ENCODE measurements around the gene TRAPPC8. TPM values are rescaled to one million over a fixed set of nuclear protein-coding genes. Genes with fewer than 3 reads are reported as not detected.

The TRAPPC8 gene
- polyA plus RNA-seq, 1 experiment: 30.9 TPM

- Histone ChIP-seq H3K4me3 (ENCODE audit: low read depth, low read length) (no peak overlapping the region), H3K36me3 (ENCODE audit: control insufficient read depth, insufficient read depth, low read length) (peaks cover 3% of the 10 kb centered on the region), H3K27me3 (ENCODE audit: control insufficient read depth, insufficient read depth, low read length) (no peaks in the 10 kb centered on the region)
- no peak for TF ChIP-seq CTCF (IDR thresholded peaks at IDR 0.05; ENCODE audit: insufficient read depth, low read depth, low read length)
- no peak for DNase-seq (ENCODE audit: low read depth)
- CTCF ChIA-PET: no interaction called here
- POLR2A ChIA-PET: no interaction called here
Observed at GRCh38 chr18:31876707-31877106, 66.2 kb downstream of the TRAPPC8 start.

GRCh38 chr18:31875301-31875700, 67.6 kb downstream of the TRAPPC8 start:
- DNase-seq (ENCODE audit: low read depth): no peak
- CTCF ChIA-PET: no interaction called here
- Histone ChIP-seq H3K36me3 (ENCODE audit: control insufficient read depth, insufficient read depth, low read length) (peaks cover 3% of the 10 kb centered on the region), H3K4me3 (ENCODE audit: low read depth, low read length) (no peak overlapping the region), H3K27me3 (ENCODE audit: control insufficient read depth, insufficient read depth, low read length) (no peaks in the 10 kb centered on the region)
- POLR2A ChIA-PET: no interaction called here
- TF ChIP-seq CTCF (IDR thresholded peaks at IDR 0.05; ENCODE audit: insufficient read depth, low read depth, low read length): no peak

GRCh38 chr18:31863103-31863502, 79.8 kb downstream of the TRAPPC8 start:
- H3K4me3 ChIP-seq (ENCODE audit: low read depth, low read length): no peak overlapping the region
- no peak for TF ChIP-seq CTCF (IDR thresholded peaks at IDR 0.05; ENCODE audit: insufficient read depth, low read depth, low read length)
- no peak for DNase-seq (ENCODE audit: low read depth)
- ChIA-PET POLR2A (no interaction called here), CTCF (interaction anchor here (0.5 kb wide), 1 partner anchor 21 kb away, joined by 3 read pairs; no protein-coding TSS in a partner anchor)
- H3K27me3 ChIP-seq (ENCODE audit: control insufficient read depth, insufficient read depth, low read length): no peaks in the 10 kb centered on the region
- H3K36me3 ChIP-seq (ENCODE audit: control insufficient read depth, insufficient read depth, low read length): peaks cover 2% of the 10 kb centered on the region

GRCh38 chr18:31860488-31860887, 82.4 kb downstream of the TRAPPC8 start:
- Histone ChIP-seq H3K36me3 (ENCODE audit: control insufficient read depth, insufficient read depth, low read length) (peaks cover 4% of the 10 kb centered on the region), H3K4me3 (ENCODE audit: low read depth, low read length) (no peak overlapping the region), H3K27me3 (ENCODE audit: control insufficient read depth, insufficient read depth, low read length) (no peaks in the 10 kb centered on the region)
- TF ChIP-seq CTCF (IDR thresholded peaks at IDR 0.05; ENCODE audit: insufficient read depth, low read depth, low read length): no peak
- DNase-seq (ENCODE audit: low read depth): no peak
- ChIA-PET POLR2A (no interaction called here), CTCF (no interaction called here)

- ChIA-PET POLR2A (no interaction called here), CTCF (no interaction called here)
- Histone ChIP-seq H3K36me3 (ENCODE audit: control insufficient read depth, insufficient read depth, low read length) (peaks cover 2% of the 10 kb centered on the region; the same call in 1 of the 2 replicates), H3K27me3 (ENCODE audit: control insufficient read depth, insufficient read depth, low read length) (no peaks in the 10 kb centered on the region), H3K4me3 (ENCODE audit: low read depth, low read length) (no peak overlapping the region)
- TF ChIP-seq CTCF (IDR thresholded peaks at IDR 0.05; ENCODE audit: insufficient read depth, low read depth, low read length): no peak
- no peak for DNase-seq (ENCODE audit: low read depth)
Observed at GRCh38 chr18:31857526-31858106, 85.3 kb downstream of the TRAPPC8 start.

Measured in BJ (cell line).